Upper lobe of left lung (tissue), 6 donors: ENCODE measurements around the gene ABCC4. TPM values are rescaled to one million over a fixed set of nuclear protein-coding genes. Genes with fewer than 3 reads are reported as not detected.
"Not testable (repeated sequence)": the region's sequence is repeated elsewhere in the genome, so short reads cannot be mapped to it uniquely, and the experiment has no call there.

Experiments
- ATAC-seq, 2 donors: fragments of 200-7000 bp; cut with Tn5 transposase; one replicate each; pipeline ENCODE4 v1.9.1; 2022; ENCODE audit warnings: mild to moderate bottlenecking in 2 of 2, moderate library complexity in 2 of 2; ENCODE audit not compliant: low FRiP score in 2 of 2
- DNase-seq, 2 donors: peaks; one replicate each; pipeline ENCODE4 v3.0.0-alpha.2; 2019 to 2020
- H3K27ac ChIP-seq, 4 donors: fragments of 200-600 bp; sonication (generic); one replicate each; pipeline ENCODE4 v1.5.1; 2016 to 2019
- H3K27me3 ChIP-seq, 4 donors: fragments of 200-600 bp; sonication (generic); one replicate each; pipeline ENCODE4 v1.5.1; 2017 to 2019
- H3K36me3 ChIP-seq, 4 donors: fragments of 200-600 bp; sonication (generic); one replicate each; pipeline ENCODE4 v1.5.1; 2016 to 2019
- H3K4me1 ChIP-seq, 4 donors: fragments of 200-600 bp; sonication (generic); one replicate each; pipeline ENCODE4 v1.5.1; 2018 to 2019
- H3K4me3 ChIP-seq, 4 donors: fragments of 200-600 bp; sonication (generic); one replicate each; pipeline ENCODE4 v1.5.1; 2017 to 2019; ENCODE audit warnings: mild to moderate bottlenecking in 2 of 4, moderate library complexity in 1 of 4
- H3K9me3 ChIP-seq, 4 donors: fragments of 200-600 bp; sonication (generic); one replicate each; pipeline ENCODE4 v1.5.1; 2018 to 2019
- EP300 ChIP-seq, 4 donors: sonication (generic); formaldehyde crosslinking; IDR thresholded peaks; one replicate each; pipeline ENCODE4 v1.5.1; 2017; ENCODE audit warnings: antibody characterized with exemption in 4 of 4, control low read depth in 2 of 4
- POLR2A ChIP-seq, 4 donors: fragments of 450-650 bp; IDR thresholded peaks; one replicate each; pipeline ENCODE4 v1.5.1; 2016 to 2017; ENCODE audit warnings: antibody characterized with exemption in 4 of 4, mild to moderate bottlenecking in 2 of 4
- POLR2AphosphoS5 ChIP-seq, 2 donors: sonication (generic); formaldehyde crosslinking; IDR thresholded peaks; one replicate each; pipeline ENCODE4 v1.5.1; 2017; ENCODE audit warnings: antibody characterized with exemption in 2 of 2
- WGBS, 2 donors: methylation state at CpG; one replicate each; pipeline ENCODE4 v1.1.5; 2017 to 2018; 5-methylcytosine and 5-hydroxymethylcytosine counted together
- total RNA-seq, 6 donors: library from RNA; depleted of rRNA in 4 of 6; stranded (reverse); fragments of >200 nt in 4 of 6; gene quantifications; one replicate each; pipeline versions ENCODE4 v1.1.0 to v1.2.1, GENCODE V29; 2016 to 2021
- TF ChIP-seq, protein P1 (sequence below), 6 experiments: fragments of 450-650 bp in 4 of 6; fragments of 200-600 bp in 2 of 6; sonication (generic) in 2 of 6; IDR thresholded peaks; one replicate each; pipeline ENCODE4 v1.5.1; 2016 to 2019; ENCODE audit warnings: antibody characterized with exemption in 6 of 6
- donor health status: DM: no; HTN: no; CAD: no; lungs with moderate emphysema.
- donor health status: DM: no; HTN: yes; CAD: no; lungs with severe emphysema.

The ABCC4 gene
- total RNA-seq, 6 donors from 2014 or later: 17.0 to 78.6 (median 31.9) TPM

- Histone ChIP-seq H3K4me1 (no peaks in the 10 kb centered on the region), H3K4me3 (no peak overlapping the region), H3K27me3 (no peaks in the 10 kb centered on the region), H3K27ac (no peak overlapping the region), H3K9me3 (no peaks in the 10 kb centered on the region), H3K36me3 (peaks cover 0 to 56% (median 24%) of the 10 kb centered on the region in 4 donors)
- DNase-seq (no peak), ATAC-seq (no peak)
- no peak for TF ChIP-seq POLR2AphosphoS5 (IDR thresholded peaks at IDR 0.05)
- TF ChIP-seq, protein P1, sequence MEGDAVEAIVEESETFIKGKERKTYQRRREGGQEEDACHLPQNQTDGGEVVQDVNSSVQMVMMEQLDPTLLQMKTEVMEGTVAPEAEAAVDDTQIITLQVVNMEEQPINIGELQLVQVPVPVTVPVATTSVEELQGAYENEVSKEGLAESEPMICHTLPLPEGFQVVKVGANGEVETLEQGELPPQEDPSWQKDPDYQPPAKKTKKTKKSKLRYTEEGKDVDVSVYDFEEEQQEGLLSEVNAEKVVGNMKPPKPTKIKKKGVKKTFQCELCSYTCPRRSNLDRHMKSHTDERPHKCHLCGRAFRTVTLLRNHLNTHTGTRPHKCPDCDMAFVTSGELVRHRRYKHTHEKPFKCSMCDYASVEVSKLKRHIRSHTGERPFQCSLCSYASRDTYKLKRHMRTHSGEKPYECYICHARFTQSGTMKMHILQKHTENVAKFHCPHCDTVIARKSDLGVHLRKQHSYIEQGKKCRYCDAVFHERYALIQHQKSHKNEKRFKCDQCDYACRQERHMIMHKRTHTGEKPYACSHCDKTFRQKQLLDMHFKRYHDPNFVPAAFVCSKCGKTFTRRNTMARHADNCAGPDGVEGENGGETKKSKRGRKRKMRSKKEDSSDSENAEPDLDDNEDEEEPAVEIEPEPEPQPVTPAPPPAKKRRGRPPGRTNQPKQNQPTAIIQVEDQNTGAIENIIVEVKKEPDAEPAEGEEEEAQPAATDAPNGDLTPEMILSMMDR (IDR thresholded peaks at IDR 0.05): no peak
- WGBS, 2 donors: 96% methylated on average over 6 of the region's 6 CpGs
Observed at GRCh38 chr13:95168191-95168590, 133.1 kb downstream of the ABCC4 start.

DNA sequence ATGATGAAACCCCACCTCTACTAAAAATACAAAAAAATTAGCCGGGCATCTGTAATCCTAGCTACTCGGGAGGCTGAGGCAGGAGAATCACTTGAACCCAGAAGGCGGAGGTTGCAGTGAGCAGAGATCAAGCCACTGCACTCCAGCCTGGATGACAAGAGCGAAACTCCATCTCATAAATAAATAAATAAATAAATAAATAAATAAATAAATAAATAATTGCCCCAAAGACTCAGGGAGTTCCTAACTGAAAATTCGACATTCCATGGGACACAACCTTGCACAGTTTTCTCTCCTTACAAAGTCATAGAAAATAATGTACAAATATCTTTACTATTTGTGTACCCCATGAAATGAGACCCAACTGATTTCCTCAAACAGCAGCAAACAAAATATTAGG lies 134.2 kb downstream of the ABCC4 start:
- peaks cover 0 to 52% (median 24%) of the 10 kb centered on the region in 4 donors for H3K36me3 ChIP-seq
- not testable (repeated sequence) for H3K27ac ChIP-seq, H3K4me3 ChIP-seq, H3K27me3 ChIP-seq, ATAC-seq, H3K4me1 ChIP-seq, H3K9me3 ChIP-seq, DNase-seq
- WGBS, 2 donors: 98% methylated on average over 5 of the region's 5 CpGs

GRCh38 chr13:95164830-95165229 lies 136.4 kb downstream of the ABCC4 start:
- no peak for DNase-seq
- ATAC-seq: no peak
- Histone ChIP-seq H3K4me1 (no peaks in the 10 kb centered on the region), H3K4me3 (no peak overlapping the region), H3K36me3 (peaks cover 0 to 49% (median 23%) of the 10 kb centered on the region in 4 donors), H3K9me3 (no peaks in the 10 kb centered on the region), H3K27me3 (no peaks in the 10 kb centered on the region), H3K27ac (no peak overlapping the region)
- no peak for TF ChIP-seq EP300 (IDR thresholded peaks at IDR 0.05)
- TF ChIP-seq, protein P1 (IDR thresholded peaks at IDR 0.05): no peak
- no peak for TF ChIP-seq POLR2A (IDR thresholded peaks at IDR 0.05)
- TF ChIP-seq POLR2AphosphoS5 (IDR thresholded peaks at IDR 0.05): no peak
- WGBS, 2 donors: 93 to 94% methylated on average over 4 of the region's 4 CpGs

GRCh38 chr13:95160112-95160906 lies 140.9 kb downstream of the ABCC4 start:
- Histone ChIP-seq H3K27ac (no peak overlapping the region), H3K4me1 (no peaks in the 10 kb centered on the region), H3K9me3 (no peaks in the 10 kb centered on the region), H3K27me3 (no peaks in the 10 kb centered on the region), H3K36me3 (peaks cover 0 to 38% (median 4%) of the 10 kb centered on the region in 4 donors), H3K4me3 (no peak overlapping the region)
- no peak for TF ChIP-seq EP300 (IDR thresholded peaks at IDR 0.05)
- TF ChIP-seq POLR2A (IDR thresholded peaks at IDR 0.05): no peak
- TF ChIP-seq, protein P1 (IDR thresholded peaks at IDR 0.05): no peak
- no peak for TF ChIP-seq POLR2AphosphoS5 (IDR thresholded peaks at IDR 0.05)
- ATAC-seq (no peak), DNase-seq (no peak)
- 68 to 85% methylated on average over 4 of the region's 4 CpGs for WGBS, 2 donors

DNA sequence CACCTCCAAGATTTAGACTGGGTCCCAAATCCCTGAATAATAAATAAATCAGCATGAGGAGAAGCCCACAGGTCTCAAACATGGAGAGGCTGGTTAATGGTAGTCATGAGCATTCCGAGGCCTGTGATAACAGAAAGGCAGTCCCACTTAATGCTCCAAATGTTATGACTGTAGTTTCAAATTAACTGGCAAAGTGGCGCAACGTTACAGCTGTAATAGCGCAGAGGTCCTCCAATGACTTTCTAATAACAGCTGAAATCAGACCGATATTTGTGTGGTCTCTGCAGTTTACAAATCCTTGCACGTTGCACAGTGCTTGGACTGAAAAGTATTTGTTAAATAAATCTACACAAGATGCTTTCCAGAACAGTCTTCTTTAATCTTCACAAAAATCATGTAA lies 141.8 kb downstream of the ABCC4 start:
- ATAC-seq (no peak), DNase-seq (no peak)
- Histone ChIP-seq H3K27me3 (no peaks in the 10 kb centered on the region), H3K4me1 (peaks cover under 1 to 5% (median 2%) of the 10 kb centered on the region in 4 donors), H3K27ac (no peak overlapping the region), H3K36me3 (peaks cover 0 to 30% (median 2%) of the 10 kb centered on the region in 4 donors), H3K4me3 (no peak overlapping the region), H3K9me3 (no peaks in the 10 kb centered on the region)
- no peak for TF ChIP-seq POLR2AphosphoS5 (IDR thresholded peaks at IDR 0.05)
- TF ChIP-seq, protein P1 (IDR thresholded peaks at IDR 0.05): no peak
- no peak for TF ChIP-seq POLR2A (IDR thresholded peaks at IDR 0.05)
- TF ChIP-seq EP300 (IDR thresholded peaks at IDR 0.05): no peak
- 89 to 94% methylated on average over 6 of the region's 6 CpGs for WGBS, 2 donors
